Karpas-422 (cell line): ENCODE results near the gene AFF3. TPM values are rescaled to one million over a fixed set of nuclear protein-coding genes. Genes with fewer than 3 reads are reported as not detected.

Experiments used
- DNase-seq: peaks from one replicate; pipeline ENCODE4 v3.0.0-alpha.2; 2015
- H2AFZ ChIP-seq: fragments of 200-600 bp; sonication (generic); 2 replicates; pipeline ENCODE4 v1.6.1; 2014; ENCODE audit warnings: antibody characterized with exemption, low read length, mixed read lengths
- H3K27ac ChIP-seq: fragments of 200-600 bp; sonication (generic); 2 replicates; pipeline ENCODE4 v1.5.1; 2014; ENCODE audit warnings: mild to moderate bottlenecking, low read length, moderate library complexity
- H3K27me3 ChIP-seq: fragments of 200-600 bp; sonication (generic); 2 replicates; pipeline ENCODE4 v1.6.1; 2014; ENCODE audit warnings: low read length, mixed read lengths
- H3K36me3 ChIP-seq: fragments of 200-600 bp; sonication (generic); 2 replicates; pipeline ENCODE4 v1.6.1; 2014; ENCODE audit warnings: low read length, mixed read lengths; ENCODE audit not compliant: insufficient read depth
- H3K4me1 ChIP-seq: fragments of 200-600 bp; sonication (generic); 2 replicates; pipeline ENCODE4 v1.6.1; 2014; ENCODE audit warnings: mild to moderate bottlenecking, low read length, mixed read lengths
- H3K4me2 ChIP-seq: fragments of 200-600 bp; sonication (generic); 2 replicates; pipeline ENCODE4 v1.6.1; 2014; ENCODE audit warnings: low read length, low read depth, mild to moderate bottlenecking; ENCODE audit not compliant: poor library complexity, severe bottlenecking
- H3K4me3 ChIP-seq: fragments of 200-600 bp; sonication (generic); 2 replicates; pipeline ENCODE4 v1.5.1; 2014; ENCODE audit warnings: mild to moderate bottlenecking, antibody characterized with exemption, low read length, mixed read lengths
- H3K79me2 ChIP-seq: fragments of 200-600 bp; sonication (generic); 2 replicates; pipeline ENCODE4 v1.6.1; 2014; ENCODE audit warnings: mild to moderate bottlenecking, low read length, mixed read lengths
- H3K9ac ChIP-seq: fragments of 200-600 bp; sonication (generic); 2 replicates; pipeline ENCODE4 v1.6.0; 2014; ENCODE audit warnings: low read length
- H3K9me2 ChIP-seq: fragments of 200-600 bp; sonication (generic), shearing (Covaris generic); replicated peaks from 2 replicates; pipeline ENCODE4 v1.6.0; 2014; ENCODE audit warnings: mild to moderate bottlenecking, low read length, moderate library complexity; ENCODE audit not compliant: insufficient read depth
- H3K9me3 ChIP-seq: fragments of 300-700, 200-600 bp; sonication (generic); 2 replicates; pipeline ENCODE4 v1.6.1; 2014; ENCODE audit warnings: low read length, mixed read lengths
- H4K20me1 ChIP-seq: fragments of 200-600 bp; sonication (generic); 2 replicates; pipeline ENCODE4 v1.6.1; 2014; ENCODE audit warnings: mild to moderate bottlenecking, antibody characterized with exemption, low read length, low read depth; ENCODE audit not compliant: insufficient read depth
- total RNA-seq: library from RNA; depleted of rRNA; stranded (reverse); fragments of >200 nt; shearing (Covaris generic); gene quantifications from 2 replicates; pipeline ENCODE4 v1.2.3, GENCODE V29; 2014; ENCODE audit warnings: low replicate concordance

The AFF3 gene
- total RNA-seq, 1 experiment from 2014 or later = 99.7 TPM

GRCh38 chr2:99857867-99858444 lies 284.4 kb downstream of the AFF3 start:
- H3K27ac ChIP-seq = no peak overlapping the region
- H3K4me3 ChIP-seq = no peak overlapping the region
- H2AFZ ChIP-seq = no peak overlapping the region
- H3K9me3 ChIP-seq = no peaks in the 10 kb centered on the region
- H3K4me2 ChIP-seq = no peak overlapping the region
- no peak for DNase-seq
- H3K79me2 ChIP-seq = no peaks in the 10 kb centered on the region
- peaks cover 23% of the 10 kb centered on the region for H3K4me1 ChIP-seq
- no peak overlapping the region for H3K9ac ChIP-seq
- no peaks in the 10 kb centered on the region for H4K20me1 ChIP-seq
- no peaks in the 10 kb centered on the region for H3K27me3 ChIP-seq
- H3K36me3 ChIP-seq = no peaks in the 10 kb centered on the region
- H3K9me2 ChIP-seq = no peaks in the 10 kb centered on the region

- Histone ChIP-seq H3K4me3 (no peak overlapping the region), H3K36me3 (no peaks in the 10 kb centered on the region), H3K79me2 (no peaks in the 10 kb centered on the region), H3K9ac (no peak overlapping the region), H3K4me1 (peaks cover 17% of the 10 kb centered on the region), H3K9me2 (no peaks in the 10 kb centered on the region), H3K27ac (no peak overlapping the region), H3K4me2 (no peak overlapping the region), H4K20me1 (no peaks in the 10 kb centered on the region), H2AFZ (no peak overlapping the region), H3K27me3 (no peaks in the 10 kb centered on the region), H3K9me3 (no peaks in the 10 kb centered on the region)
- DNase-seq = no peak
Observed at GRCh38 chr2:99857372-99857771, 285.0 kb downstream of the AFF3 start.

- DNase-seq = no peak
- H3K79me2 ChIP-seq = peaks cover 3% of the 10 kb centered on the region; the same call in 1 of the 2 replicates
Observed at GRCh38 chr2:99856119-99856518, 286.3 kb downstream of the AFF3 start.

GRCh38 chr2:99854236-99854852 lies 288.0 kb downstream of the AFF3 start:
- Histone ChIP-seq H3K27ac (no peak overlapping the region), H3K9ac (no peak overlapping the region), H3K9me2 (no peaks in the 10 kb centered on the region), H3K36me3 (no peaks in the 10 kb centered on the region), H3K4me2 (no peak overlapping the region), H3K9me3 (no peaks in the 10 kb centered on the region), H3K4me3 (no peak overlapping the region), H4K20me1 (no peaks in the 10 kb centered on the region), H3K79me2 (peaks cover 11% of the 10 kb centered on the region; the same call in 1 of the 2 replicates), H3K4me1 (no peaks in the 10 kb centered on the region; the same call in 1 of the 2 replicates), H2AFZ (no peak overlapping the region), H3K27me3 (no peaks in the 10 kb centered on the region)
- no peak for DNase-seq

More at GRCh38 chr2:99856119-99856518, 286.3 kb downstream of the AFF3 start:
- Histone ChIP-seq H2AFZ (no peak overlapping the region), H3K36me3 (no peaks in the 10 kb centered on the region), H3K9me2 (no peaks in the 10 kb centered on the region), H3K27me3 (no peaks in the 10 kb centered on the region), H3K9me3 (no peaks in the 10 kb centered on the region), H3K27ac (no peak overlapping the region), H3K4me3 (no peak overlapping the region), H3K9ac (no peak overlapping the region), H3K4me1 (peaks cover 4% of the 10 kb centered on the region), H4K20me1 (no peaks in the 10 kb centered on the region), H3K4me2 (no peak overlapping the region)

GRCh38 chr2:99852956-99853355 lies 289.4 kb downstream of the AFF3 start:
- no peaks in the 10 kb centered on the region for H3K9me2 ChIP-seq
- no peak overlapping the region for H3K4me2 ChIP-seq
- H3K9me3 ChIP-seq = no peaks in the 10 kb centered on the region
- H3K4me1 ChIP-seq = no peaks in the 10 kb centered on the region; the same call in 1 of the 2 replicates
- no peak overlapping the region for H2AFZ ChIP-seq
- no peak overlapping the region for H3K27ac ChIP-seq
- H3K79me2 ChIP-seq = peaks cover 11% of the 10 kb centered on the region; the same call in 1 of the 2 replicates
- H3K36me3 ChIP-seq = no peaks in the 10 kb centered on the region
- H3K9ac ChIP-seq = no peak overlapping the region
- DNase-seq = no peak
- H3K27me3 ChIP-seq = no peaks in the 10 kb centered on the region
- no peaks in the 10 kb centered on the region for H4K20me1 ChIP-seq
- no peak overlapping the region for H3K4me3 ChIP-seq

GRCh38 chr2:99852376-99852934 lies 289.9 kb downstream of the AFF3 start:
- Histone ChIP-seq H3K9ac (no peak overlapping the region), H3K36me3 (no peaks in the 10 kb centered on the region), H3K27me3 (no peaks in the 10 kb centered on the region), H4K20me1 (no peaks in the 10 kb centered on the region), H3K4me2 (no peak overlapping the region), H3K4me3 (no peak overlapping the region), H3K79me2 (peaks cover 11% of the 10 kb centered on the region; the same call in 1 of the 2 replicates), H3K9me2 (no peaks in the 10 kb centered on the region), H3K9me3 (no peaks in the 10 kb centered on the region), H3K4me1 (no peaks in the 10 kb centered on the region; the same call in 1 of the 2 replicates), H2AFZ (no peak overlapping the region), H3K27ac (no peak overlapping the region)
- no peak for DNase-seq

GRCh38 chr2:99851811-99852210 lies 290.6 kb downstream of the AFF3 start:
- Histone ChIP-seq H3K4me3 (no peak overlapping the region), H3K9me3 (no peaks in the 10 kb centered on the region), H4K20me1 (no peaks in the 10 kb centered on the region), H3K27me3 (no peaks in the 10 kb centered on the region), H2AFZ (no peak overlapping the region), H3K4me2 (no peak overlapping the region), H3K9me2 (no peaks in the 10 kb centered on the region), H3K36me3 (no peaks in the 10 kb centered on the region), H3K4me1 (no peaks in the 10 kb centered on the region; the same call in 1 of the 2 replicates), H3K79me2 (peaks cover 11% of the 10 kb centered on the region; the same call in 1 of the 2 replicates), H3K27ac (no peak overlapping the region), H3K9ac (no peak overlapping the region)
- no peak for DNase-seq

- H3K4me3 ChIP-seq = no peak overlapping the region
Observed at GRCh38 chr2:99851089-99851488, 291.3 kb downstream of the AFF3 start.

More at GRCh38 chr2:99851089-99851488, 291.3 kb downstream of the AFF3 start:
- Histone ChIP-seq H3K9me3 (no peaks in the 10 kb centered on the region), H3K9me2 (no peaks in the 10 kb centered on the region), H3K4me2 (no peak overlapping the region), H3K9ac (no peak overlapping the region), H4K20me1 (no peaks in the 10 kb centered on the region), H3K27ac (no peak overlapping the region), H3K4me1 (no peaks in the 10 kb centered on the region; the same call in 1 of the 2 replicates), H3K36me3 (no peaks in the 10 kb centered on the region), H3K79me2 (peaks cover 11% of the 10 kb centered on the region; the same call in 1 of the 2 replicates), H2AFZ (no peak overlapping the region), H3K27me3 (no peaks in the 10 kb centered on the region)
- no peak for DNase-seq
